NCI-H2227 treated with DMSO at 0.1 percent for 48 hours (cell line): ENCODE measurements around the gene LCP2.
"Not testable (repeated sequence)": the region's sequence is repeated elsewhere in the genome, so short reads cannot be mapped to it uniquely, and the experiment has no call there.

ENCODE experiments used
- DNase-seq: peaks from one replicate; lab custom pipeline; 2025; lab: John Stamatoyannopoulos, UW

LCP2 gene

GRCh38 chr5:170248172-170248930 is 49.2 kb downstream of the LCP2 start:
- no peak for DNase-seq

- DNase-seq: no peak
Measured at GRCh38 chr5:170247363-170247762, 50.2 kb downstream of the LCP2 start.

GRCh38 chr5:170246126-170246870 is 51.3 kb downstream of the LCP2 start:
- no peak for DNase-seq

GRCh38 chr5:170245436-170245835 is 52.1 kb downstream of the LCP2 start:
- not testable (repeated sequence) for DNase-seq

- DNase-seq: no peak
Measured at GRCh38 chr5:170238456-170239196, 59.0 kb downstream of the LCP2 start.

DNA sequence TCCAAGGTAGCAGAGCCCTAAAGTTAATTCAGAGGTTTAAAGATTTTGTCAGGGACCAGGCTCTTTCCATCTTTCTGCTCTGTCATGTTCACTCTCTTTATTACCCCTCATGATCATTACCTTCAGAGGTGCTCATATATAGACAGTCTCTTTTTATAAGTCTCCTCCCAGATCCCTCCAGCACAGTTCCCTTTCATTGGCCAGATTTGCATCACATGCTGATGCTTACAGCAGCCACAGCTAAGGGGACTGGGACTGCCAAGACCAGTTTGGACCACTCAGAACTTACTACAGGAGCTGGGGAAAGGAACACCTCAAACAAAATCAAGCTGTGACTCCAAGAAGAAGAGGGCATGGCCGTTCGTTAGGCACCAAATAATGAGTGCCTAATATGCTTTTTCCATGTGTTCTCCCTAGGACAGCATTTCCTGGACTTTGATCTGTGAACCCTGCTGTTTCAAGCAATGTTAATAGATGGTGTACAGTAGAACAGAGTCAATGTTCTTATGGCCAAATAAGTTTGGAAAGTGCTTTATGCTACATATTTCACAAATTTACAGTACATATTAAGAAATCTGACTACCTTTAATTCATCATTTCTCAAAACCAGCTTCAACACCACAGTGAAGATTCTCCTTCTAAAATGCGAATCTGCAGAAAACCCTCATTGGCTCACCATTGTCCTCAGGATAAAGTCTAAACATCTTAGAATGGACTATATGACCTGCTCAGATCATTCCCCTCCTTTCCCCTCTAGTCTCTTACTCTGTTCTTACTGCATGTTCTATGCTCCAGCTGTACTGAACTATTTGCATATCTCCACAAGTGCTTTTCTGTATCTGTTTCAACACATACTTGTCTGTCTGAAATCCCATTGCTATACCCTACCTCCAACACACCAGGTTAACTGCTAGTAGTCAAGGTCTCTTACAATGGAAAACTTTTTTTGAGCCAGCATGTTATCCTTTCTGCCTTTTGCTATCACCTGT is 61.4 kb downstream of the LCP2 start:
- no peak for DNase-seq

DNA sequence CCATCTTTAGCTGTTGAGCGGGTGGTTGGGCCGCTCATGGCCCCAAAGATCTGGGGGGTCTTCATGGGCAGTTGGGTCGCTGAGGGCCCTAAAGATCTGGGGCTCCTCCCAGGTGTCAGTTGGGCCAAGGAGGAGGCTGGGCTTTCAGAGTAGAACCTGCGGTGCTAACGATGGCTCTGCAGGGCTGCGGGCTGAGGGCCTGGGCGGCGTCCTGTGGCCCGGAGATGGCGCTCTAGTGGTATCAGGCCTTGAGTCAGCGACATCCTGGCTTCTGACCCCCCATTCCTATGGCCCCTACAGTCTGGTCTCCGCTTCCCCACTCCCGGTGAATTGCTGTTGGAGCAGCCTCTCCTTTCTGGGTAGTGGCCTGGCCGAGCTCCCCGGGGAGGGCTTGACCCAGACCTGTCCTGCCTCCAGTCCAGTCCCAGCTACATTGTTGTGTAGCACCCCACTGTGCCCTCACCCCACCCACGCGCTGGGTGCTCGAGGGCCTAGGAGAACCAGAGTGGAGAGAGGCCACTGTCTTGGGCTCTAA is 64.2 kb downstream of the LCP2 start:
- DNase-seq: no peak

- DNase-seq: no peak
Measured at GRCh38 chr5:170232786-170233185, 64.8 kb downstream of the LCP2 start, which contains the start of gene C5orf58. C5orf58 (plus strand) TSS chr5:170232985; CDS start chr5:170234977, 1,992 bp downstream.

GRCh38 chr5:170228762-170229435 is 68.7 kb downstream of the LCP2 start:
- DNase-seq: no peak

DNA sequence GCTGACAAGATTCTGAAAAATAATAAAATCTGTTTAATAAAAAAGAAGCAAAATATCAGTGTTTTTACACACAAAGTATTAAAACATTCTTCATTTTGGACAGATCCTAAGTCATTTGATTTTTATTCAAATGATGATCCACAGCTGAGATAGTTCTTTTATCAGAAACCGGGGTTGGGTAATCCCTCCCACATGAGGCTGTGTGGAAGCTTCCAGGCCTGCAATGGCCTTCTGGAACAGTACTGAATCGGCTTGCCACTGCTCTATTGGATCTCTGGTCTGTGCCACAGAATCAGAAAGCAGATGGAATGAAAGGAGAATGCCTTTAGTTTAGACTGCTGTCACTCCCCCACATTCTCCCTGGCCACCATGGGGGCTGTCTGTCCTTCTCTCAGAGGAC is 70.9 kb downstream of the LCP2 start:
- no peak for DNase-seq

- DNase-seq: no peak
Measured at GRCh38 chr5:170226129-170226615, 71.4 kb downstream of the LCP2 start.

GRCh38 chr5:170225326-170226128 is 72.0 kb downstream of the LCP2 start:
- peak; percentile 10 for DNase-seq

DNA sequence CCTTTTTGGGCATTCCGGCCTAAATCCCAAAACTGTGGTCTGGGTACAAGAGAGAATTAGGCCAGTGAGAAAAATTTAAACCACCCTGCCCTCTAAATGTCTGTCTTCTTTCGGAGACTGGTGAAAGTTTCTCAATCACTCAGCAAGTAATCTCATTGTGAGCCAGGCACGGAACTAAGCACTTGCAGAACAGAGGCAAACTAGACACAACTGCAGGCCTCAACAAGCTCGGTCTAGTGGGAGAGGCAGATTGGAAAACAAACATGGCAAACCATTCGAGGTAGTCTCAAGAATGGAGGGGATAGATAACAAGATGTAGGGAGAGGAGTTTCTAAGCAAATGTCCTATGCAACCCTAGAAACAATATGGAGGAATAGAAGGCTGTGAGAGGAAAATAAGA is 73.7 kb downstream of the LCP2 start:
- DNase-seq: no peak

- DNase-seq: no peak
Measured at GRCh38 chr5:170223360-170223759, 74.2 kb downstream of the LCP2 start.

- peak; percentile 51 for DNase-seq
Measured at GRCh38 chr5:170221327-170221741, 76.2 kb downstream of the LCP2 start.

- DNase-seq: no peak
Measured at GRCh38 chr5:170220191-170220590, 77.4 kb downstream of the LCP2 start.

- no peak for DNase-seq
Measured at GRCh38 chr5:170219615-170220014, 78.0 kb downstream of the LCP2 start.

GRCh38 chr5:170218726-170219125 is 78.9 kb downstream of the LCP2 start:
- no peak for DNase-seq

DNA sequence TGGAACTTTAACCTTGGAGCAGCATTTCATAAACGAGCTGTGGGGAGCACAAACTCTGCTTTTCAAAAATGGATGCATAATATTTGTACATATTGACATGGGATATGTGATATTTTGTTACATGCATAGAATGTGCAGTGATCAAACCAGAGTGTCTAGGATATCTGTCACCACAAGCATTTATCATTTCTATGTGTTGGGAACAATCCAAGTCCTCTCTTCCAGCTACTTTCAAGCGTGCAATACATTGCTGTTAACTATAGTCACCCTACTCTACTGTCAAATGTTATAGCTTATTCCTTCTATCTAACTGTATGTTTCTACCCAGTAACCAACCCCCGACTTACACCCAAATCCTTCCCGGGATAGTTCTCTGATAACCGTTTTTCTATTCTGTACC is 79.7 kb downstream of the LCP2 start:
- no peak for DNase-seq
